ES-I3 (cell line): ENCODE data around the gene TFAP2D.
A peak's percentile ranks its signal among the peaks of the same experiment; 100 is the strongest.

Experiments
- H3K36me3 ChIP-seq: 2 replicates; pipeline ENCODE4 v1.6.1; 2013; ENCODE audit warnings: mild to moderate bottlenecking, low read length, control low read depth, moderate library complexity; ENCODE audit not compliant: insufficient read depth
- H3K4me1 ChIP-seq: 2 replicates; pipeline ENCODE4 v1.6.1; 2013; ENCODE audit warnings: mild to moderate bottlenecking, control low read depth, low read length; ENCODE audit not compliant: insufficient read depth
- H3K9ac ChIP-seq: 2 replicates; pipeline ENCODE4 v1.6.1; 2013; ENCODE audit warnings: low read depth, mild to moderate bottlenecking, low read length, moderate library complexity
- H3K9me3 ChIP-seq: 2 replicates; pipeline ENCODE4 v1.6.1; 2013; ENCODE audit warnings: mild to moderate bottlenecking, low read length, moderate library complexity; ENCODE audit not compliant: control insufficient read depth, insufficient read depth

Gene TFAP2D

GRCh38 chr6:50713226-50713625 lies at the start of gene TFAP2D:
TFAP2D (plus strand) TSS chr6:50713526; CDS start chr6:50714056, 530 bp downstream.
- no peaks in the 10 kb centered on the region for H3K36me3 ChIP-seq
- 0 out of 2 replicates have a peak, but pooled peaks cover 5% of the 10 kb centered on the region for H3K4me1 ChIP-seq
- H3K9ac ChIP-seq = peak within 1 kb of the TSS; percentile 22; the same call in 1 of the 2 replicates
- no peaks in the 10 kb centered on the region for H3K9me3 ChIP-seq

- Histone ChIP-seq H3K36me3 (no peaks in the 10 kb centered on the region), H3K4me1 (peaks cover 5% of the 10 kb centered on the region; the same call in 1 of the 2 replicates), H3K9ac (no peak overlapping the region), H3K9me3 (no peaks in the 10 kb centered on the region)
Measured at GRCh38 chr6:50663806-50664205, 49.5 kb upstream of the TFAP2D start.

GRCh38 chr6:50666089-50666488 lies 47.2 kb upstream of the TFAP2D start:
- Histone ChIP-seq H3K4me1 (peaks cover 5% of the 10 kb centered on the region; the same call in 1 of the 2 replicates), H3K36me3 (no peaks in the 10 kb centered on the region)

DNA sequence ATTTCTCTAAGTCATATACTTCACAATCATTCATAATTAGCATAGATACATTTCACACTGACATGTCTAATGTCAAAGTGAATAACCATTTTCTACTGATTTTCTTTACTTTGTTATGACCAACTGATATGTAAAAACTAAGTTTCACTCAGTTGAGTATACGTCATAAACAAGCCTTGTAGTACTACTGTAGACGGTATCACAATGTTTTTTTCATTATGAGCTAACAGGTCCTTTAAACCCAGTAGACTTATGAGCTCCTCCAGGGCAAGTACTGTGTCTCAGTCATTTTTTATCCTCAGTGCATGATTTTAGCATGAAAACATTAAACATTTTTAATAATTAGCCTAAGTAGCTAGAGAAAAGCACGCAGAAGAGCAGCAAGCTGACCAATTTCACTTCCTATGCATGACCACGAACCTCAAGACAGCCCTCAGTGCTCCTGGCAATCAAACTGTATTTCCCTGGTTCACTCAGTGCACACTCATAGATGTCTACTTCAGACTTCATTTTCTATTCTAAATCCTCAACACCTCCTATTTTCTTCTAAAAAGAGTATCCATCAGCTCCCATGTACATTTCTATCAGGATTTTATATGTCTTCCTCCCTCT lies 32.0 kb upstream of the TFAP2D start:
- Histone ChIP-seq H3K9me3 (no peaks in the 10 kb centered on the region), H3K9ac (no peak overlapping the region), H3K36me3 (no peaks in the 10 kb centered on the region), H3K4me1 (no peaks in the 10 kb centered on the region)

More at GRCh38 chr6:50666089-50666488, 47.2 kb upstream of the TFAP2D start:
- Histone ChIP-seq H3K9ac (no peak overlapping the region), H3K9me3 (no peaks in the 10 kb centered on the region)

DNA sequence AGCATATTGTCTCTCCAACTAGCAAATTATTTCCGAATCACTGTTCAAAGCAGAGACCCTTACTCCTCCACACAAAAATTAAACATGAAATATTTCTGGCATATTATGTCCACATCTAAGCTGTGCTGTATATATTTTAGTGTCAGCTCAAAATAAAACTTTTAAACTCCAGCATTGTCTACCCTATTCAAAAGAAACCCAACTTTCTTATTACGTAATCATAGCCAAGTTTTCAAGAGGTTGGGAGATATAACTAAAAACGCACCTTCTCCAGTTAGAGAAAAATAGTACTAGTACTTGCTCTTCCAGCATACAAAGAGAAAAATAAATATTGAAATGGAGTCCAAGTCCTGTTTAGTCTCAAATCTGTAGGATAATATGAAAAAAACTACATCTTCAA lies 24.1 kb upstream of the TFAP2D start:
- no peaks in the 10 kb centered on the region for H3K9me3 ChIP-seq
- no peaks in the 10 kb centered on the region; the same call in 1 of the 2 replicates for H3K4me1 ChIP-seq
- no peak overlapping the region for H3K9ac ChIP-seq
- H3K36me3 ChIP-seq = no peaks in the 10 kb centered on the region

- Histone ChIP-seq H3K4me1 (no peaks in the 10 kb centered on the region; the same call in 1 of the 2 replicates), H3K36me3 (no peaks in the 10 kb centered on the region), H3K9me3 (no peaks in the 10 kb centered on the region), H3K9ac (no peak overlapping the region)
Measured at GRCh38 chr6:50691814-50692495, 21.4 kb upstream of the TFAP2D start.

- Histone ChIP-seq H3K4me1 (no peaks in the 10 kb centered on the region), H3K36me3 (no peaks in the 10 kb centered on the region), H3K9ac (no peak overlapping the region)
Measured at GRCh38 chr6:50698546-50698945, 14.8 kb upstream of the TFAP2D start.

DNA sequence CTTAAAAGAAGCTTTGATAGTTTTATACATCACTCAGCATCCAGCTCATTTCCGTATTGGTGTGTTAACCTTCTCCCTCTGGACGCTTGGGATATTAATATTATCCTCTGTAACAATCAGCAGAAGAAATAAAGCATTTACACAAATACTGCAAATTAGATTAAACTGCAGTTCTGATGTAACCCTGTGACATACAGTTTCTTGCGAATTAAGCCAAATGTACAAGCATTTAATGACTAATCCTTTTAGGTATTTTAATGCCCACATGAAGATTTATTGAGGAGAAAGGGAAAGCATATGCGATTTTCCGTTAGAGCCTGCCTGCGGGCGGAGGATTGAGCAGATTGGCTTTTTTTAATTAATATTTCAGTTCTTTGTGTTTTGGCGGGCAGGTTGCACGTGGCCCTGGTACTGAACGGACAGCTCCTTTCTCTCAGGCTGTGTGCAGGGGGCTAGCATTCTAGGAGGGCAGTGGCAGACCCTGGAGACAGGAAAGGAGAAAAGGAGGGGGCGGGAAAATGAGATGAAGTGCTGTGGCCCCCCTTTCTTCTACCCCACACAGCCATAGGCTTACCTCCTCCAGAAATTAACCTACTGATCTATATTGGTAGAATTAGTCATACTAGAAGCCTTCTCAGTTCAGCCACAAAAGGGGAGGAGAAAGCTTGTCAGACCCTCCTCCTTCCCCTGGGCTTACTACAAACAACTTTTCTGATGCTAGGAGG lies 14.1 kb upstream of the TFAP2D start:
- H3K4me1 ChIP-seq = no peaks in the 10 kb centered on the region
- no peaks in the 10 kb centered on the region for H3K9me3 ChIP-seq
- H3K9ac ChIP-seq = no peak overlapping the region
- H3K36me3 ChIP-seq = no peaks in the 10 kb centered on the region

More at GRCh38 chr6:50698546-50698945, 14.8 kb upstream of the TFAP2D start:
- no peaks in the 10 kb centered on the region for H3K9me3 ChIP-seq

- Histone ChIP-seq H3K9me3 (no peaks in the 10 kb centered on the region), H3K4me1 (no peaks in the 10 kb centered on the region), H3K9ac (no peak overlapping the region; the same call in 1 of the 2 replicates)
Measured at GRCh38 chr6:50706575-50706974, 6.8 kb upstream of the TFAP2D start.

GRCh38 chr6:50707191-50707590 lies 6.1 kb upstream of the TFAP2D start:
- Histone ChIP-seq H3K4me1 (no peaks in the 10 kb centered on the region), H3K9me3 (no peaks in the 10 kb centered on the region), H3K9ac (no peak overlapping the region), H3K36me3 (no peaks in the 10 kb centered on the region)

More at GRCh38 chr6:50706575-50706974, 6.8 kb upstream of the TFAP2D start:
- H3K36me3 ChIP-seq = no peaks in the 10 kb centered on the region

DNA sequence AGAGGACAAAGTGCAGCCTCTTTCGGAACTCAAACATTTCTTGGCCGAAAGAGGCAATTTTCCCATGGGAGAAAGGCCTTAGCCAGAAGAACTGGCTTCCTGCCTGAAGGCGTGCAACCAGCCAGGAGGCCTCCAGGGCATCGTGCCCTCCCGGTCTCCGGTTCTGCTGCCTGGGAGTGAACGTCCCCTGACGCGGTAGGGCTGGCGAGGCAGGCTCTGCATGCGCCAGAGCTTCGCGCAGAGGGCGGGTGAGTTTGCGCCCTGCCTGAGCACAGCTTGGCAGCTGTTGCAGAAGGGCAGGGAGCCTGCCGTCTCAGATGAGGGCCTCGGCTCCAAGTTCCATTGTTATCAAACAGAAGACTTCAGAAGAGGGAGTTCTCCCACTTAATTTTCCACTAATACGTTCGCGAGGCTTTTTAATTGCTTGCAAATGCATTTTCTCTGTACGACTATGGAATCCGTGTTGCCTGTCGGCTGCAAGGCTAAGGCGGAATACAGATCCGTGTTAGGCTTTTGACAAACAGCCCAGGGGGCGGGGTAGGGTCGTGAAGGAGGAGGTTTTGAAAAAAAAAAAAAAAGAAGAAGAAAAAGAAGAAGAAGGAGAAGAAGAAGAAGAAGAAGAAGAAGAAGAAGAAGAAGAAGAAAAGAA lies 5.5 kb upstream of the TFAP2D start:
- Histone ChIP-seq H3K4me1 (no peaks in the 10 kb centered on the region), H3K9me3 (no peaks in the 10 kb centered on the region), H3K9ac (no peak overlapping the region), H3K36me3 (no peaks in the 10 kb centered on the region)

- Histone ChIP-seq H3K9ac (no peak overlapping the region), H3K4me1 (no peaks in the 10 kb centered on the region), H3K36me3 (no peaks in the 10 kb centered on the region), H3K9me3 (no peaks in the 10 kb centered on the region)
Measured at GRCh38 chr6:50708664-50709365, 4.5 kb upstream of the TFAP2D start.

DNA sequence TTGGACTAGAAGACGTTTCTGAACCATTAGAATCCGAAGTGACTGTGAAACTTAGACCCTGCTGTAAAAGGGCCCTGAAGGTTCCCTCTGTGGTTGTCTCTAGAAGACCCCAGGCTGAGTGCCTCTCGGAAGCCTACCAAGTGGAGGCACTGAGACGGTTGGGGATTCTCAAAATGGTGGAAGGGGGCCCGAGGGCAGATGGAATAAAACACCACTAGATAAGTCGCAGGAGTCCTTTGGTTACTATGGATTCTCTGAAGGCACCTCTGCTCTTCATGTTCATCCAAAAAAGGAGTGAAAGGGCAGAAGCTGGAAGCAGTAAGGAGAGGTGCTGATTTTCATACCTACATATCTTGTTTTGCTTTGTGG lies 4.0 kb upstream of the TFAP2D start:
- Histone ChIP-seq H3K36me3 (no peaks in the 10 kb centered on the region), H3K4me1 (no peaks in the 10 kb centered on the region), H3K9me3 (no peaks in the 10 kb centered on the region), H3K9ac (no peak overlapping the region)

DNA sequence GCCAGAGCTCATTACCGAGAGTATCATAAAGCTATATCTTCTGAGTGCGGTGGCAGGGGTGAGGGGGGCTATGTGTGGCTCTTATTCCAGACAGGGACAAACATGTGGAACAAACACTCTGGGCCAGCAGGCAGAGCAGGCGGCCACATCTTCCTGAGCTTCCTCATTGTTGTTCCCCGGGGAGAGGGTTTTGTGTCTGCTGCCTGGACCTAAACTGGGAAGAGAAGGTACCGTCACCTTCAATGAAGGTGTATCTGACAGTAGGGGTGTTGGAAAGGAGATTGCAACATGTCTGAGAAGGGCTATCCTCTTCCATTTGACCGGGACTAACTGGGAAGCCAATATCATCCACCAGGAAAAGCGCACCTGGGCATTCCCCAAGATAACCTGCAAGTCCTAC lies 1.6 kb upstream of the TFAP2D start:
- H3K9me3 ChIP-seq = no peaks in the 10 kb centered on the region
- H3K4me1 ChIP-seq = no peaks in the 10 kb centered on the region
- no peaks in the 10 kb centered on the region for H3K36me3 ChIP-seq
- H3K9ac ChIP-seq = no peak overlapping the region
